HG02571 (cell line): ENCODE data around the gene DCANP1.
A peak's percentile ranks its signal among the peaks of the same experiment; 100 is the strongest.

Experiments
- ATAC-seq: cut with Tn5 transposase; IDR thresholded peaks from one replicate; pipeline ENCODE4 v1.9.1; 2021; ENCODE audit warnings: mild to moderate bottlenecking, moderate library complexity; ENCODE audit not compliant: unreplicated experiment

Gene DCANP1

GRCh38 chr5:135457424-135458071 is 10.4 kb upstream of the DCANP1 start:
- ATAC-seq, result peak; percentile 49

- peak; percentile 69 for ATAC-seq
Measured at GRCh38 chr5:135456238-135457099, 9.3 kb upstream of the DCANP1 start.

GRCh38 chr5:135455876-135456237 is 8.7 kb upstream of the DCANP1 start:
- no peak for ATAC-seq

- ATAC-seq, result no peak
Measured at GRCh38 chr5:135454946-135455345, 7.8 kb upstream of the DCANP1 start.

GRCh38 chr5:135453613-135454012 is 6.5 kb upstream of the DCANP1 start:
- no peak for ATAC-seq

- no peak for ATAC-seq
Measured at GRCh38 chr5:135452321-135453030, 5.3 kb upstream of the DCANP1 start, which contains the start of gene TIFAB. TSS of gene TIFAB (minus strand) at chr5:135452351. CDS start at chr5:135449939, 2,412 bp downstream.

- ATAC-seq, result no peak
Measured at GRCh38 chr5:135451581-135452320, 4.6 kb upstream of the DCANP1 start.

GRCh38 chr5:135450952-135451351 is 3.8 kb upstream of the DCANP1 start:
- no peak for ATAC-seq

- ATAC-seq, result no peak
Measured at GRCh38 chr5:135450336-135450735, 3.2 kb upstream of the DCANP1 start.

- no peak for ATAC-seq
Measured at GRCh38 chr5:135449644-135450043, 2.5 kb upstream of the DCANP1 start.

GRCh38 chr5:135448791-135449507 is 1.8 kb upstream of the DCANP1 start:
- no peak for ATAC-seq

GRCh38 chr5:135448071-135448739 is 1.1 kb upstream of the DCANP1 start:
- ATAC-seq, result no peak

- no peak for ATAC-seq
Measured at GRCh38 chr5:135446615-135447014, 533 bp downstream of the DCANP1 start.

- ATAC-seq, result no peak
Measured at GRCh38 chr5:135446206-135446605, 942 bp downstream of the DCANP1 start.

GRCh38 chr5:135445306-135445985 is 1.7 kb downstream of the DCANP1 start:
- no peak for ATAC-seq

- ATAC-seq, result no peak
Measured at GRCh38 chr5:135444881-135445280, 2.3 kb downstream of the DCANP1 start.

GRCh38 chr5:135444360-135444759 is 2.8 kb downstream of the DCANP1 start:
- ATAC-seq, result no peak

- no peak for ATAC-seq
Measured at GRCh38 chr5:135443161-135443960, 3.8 kb downstream of the DCANP1 start.
